Right lobe of liver (tissue), 6 donors: ENCODE results near the gene KRTAP10-11. TPM values are rescaled to one million over a fixed set of nuclear protein-coding genes. Genes with fewer than 3 reads are reported as not detected.
"Not testable (repeated sequence)": the region's sequence is repeated elsewhere in the genome, so short reads cannot be mapped to it uniquely, and the experiment has no call there.

Experiments
- ATAC-seq, 4 donors: fragments of 200-7000 bp; cut with Tn5 transposase; one replicate each; pipeline ENCODE4 v1.9.1; 2020; ENCODE audit warnings: mild to moderate bottlenecking in 4 of 4, moderate library complexity in 4 of 4
- DNase-seq, 3 donors: peaks; one replicate each; pipeline ENCODE4 v3.0.0-alpha.2; 2020
- H3K27ac ChIP-seq, 3 donors: fragments of 200-600 bp; one replicate each; pipeline ENCODE4 v1.8.0; 2022
- H3K27me3 ChIP-seq, 2 donors: fragments of 200-600 bp; one replicate each; pipeline ENCODE4 v1.8.0; 2022
- H3K36me3 ChIP-seq, 4 donors: fragments of 200-600 bp; sonication (generic) in 1 of 4; one replicate each; pipeline versions ENCODE4 v1.5.1 to v1.8.0; 2017 to 2022; ENCODE audit warnings: control low read depth in 1 of 4
- H3K4me1 ChIP-seq, 4 donors: fragments of 200-600 bp; sonication (generic) in 1 of 4; one replicate each; pipeline versions ENCODE4 v1.5.1 to v1.8.0; 2017 to 2022; ENCODE audit warnings: control low read depth in 1 of 4
- H3K4me3 ChIP-seq, 3 donors: fragments of 200-600 bp; one replicate each; pipeline ENCODE4 v1.8.0; 2022
- H3K9me3 ChIP-seq, 4 donors: fragments of 200-600 bp; sonication (generic) in 1 of 4; one replicate each; pipeline versions ENCODE4 v1.5.1 to v1.8.0; 2017 to 2022; ENCODE audit warnings: control low read depth in 1 of 4
- CTCF ChIP-seq, 4 donors: fragments of 200-600 bp in 3 of 4; fragments of 450-650 bp in 1 of 4; IDR thresholded peaks; one replicate each; pipeline versions ENCODE4 v1.5.1 to v1.8.0; 2016 to 2022; ENCODE audit warnings: antibody characterized with exemption in 4 of 4, mild to moderate bottlenecking in 2 of 4
- POLR2A ChIP-seq: fragments of 450-650 bp; IDR thresholded peaks from one replicate; pipeline ENCODE4 v1.6.1; 2017; ENCODE audit warnings: antibody characterized with exemption, mild to moderate bottlenecking
- WGBS: methylation state at CpG from one replicate; pipeline ENCODE4 v1.1.6; 2018; ENCODE audit warnings: low coverage, low lambda C conversion rate; ENCODE audit not compliant: insufficient coverage; ENCODE audit errors: missing lambda C conversion rate; 5-methylcytosine and 5-hydroxymethylcytosine counted together
- intact Hi-C, 2 donors: fragments of 100-400 bp; cut with DNase I; formaldehyde crosslinking; loops; one replicate each; pipeline versions ENCODE4 v1.11.2 to v1.14.1; 2022
- total RNA-seq, 6 experiments: library from RNA; depleted of rRNA in 2 of 6; stranded (reverse); fragments of >200 nt in 2 of 6; fragmentation: NEBNext Ultra II Directional in 3 of 6; extraction: Animal tissue kit (Norgen Biotek cat#: 25700) in 3 of 6; gene quantifications; one replicate each; pipeline versions ENCODE4 v1.1.0 to v1.2.4, GENCODE V29; 2016 to 2023
- donor health status: DM: no; HTN: yes; CAD: no.
- donor health status: DM: no; HTN: no; CAD: no.
- donor health status: DM: no; HTN: no; CAD: no.
- donor health status: DM: no; HTN: yes; CAD: no.
- donor health status: DM: no; HTN: yes; CAD: no.

Gene KRTAP10-11
- total RNA-seq, 6 experiments from 2014 or later: not detected

GRCh38 chr21:44606495-44606894 is 39.7 kb upstream of the KRTAP10-11 start:
- Histone ChIP-seq H3K36me3 (no peaks in the 10 kb centered on the region), H3K9me3 (no peaks in the 10 kb centered on the region), H3K27me3 (no peaks in the 10 kb centered on the region), H3K27ac (no peak overlapping the region), H3K4me1 (no peaks in the 10 kb centered on the region), H3K4me3 (no peak overlapping the region)
- DNase-seq (no peak), ATAC-seq (no peak)
- no peak for TF ChIP-seq CTCF (IDR thresholded peaks at IDR 0.05)
- no peak for TF ChIP-seq POLR2A
- WGBS: 47% methylated on average over 3 of the region's 4 CpGs
- intact Hi-C loops: no loop called here

GRCh38 chr21:44609193-44609592 is 37.0 kb upstream of the KRTAP10-11 start:
- no peak overlapping the region for H3K4me3 ChIP-seq
- TF ChIP-seq CTCF (IDR thresholded peaks at IDR 0.05) (no peak), POLR2A (no peak)
- intact Hi-C loops: no loop called here
- H3K4me1 ChIP-seq: no peaks in the 10 kb centered on the region
- no peak for ATAC-seq
- no peak for DNase-seq
- no peaks in the 10 kb centered on the region for H3K36me3 ChIP-seq
- H3K27me3 ChIP-seq: no peaks in the 10 kb centered on the region
- no peaks in the 10 kb centered on the region for H3K9me3 ChIP-seq
- no peak overlapping the region for H3K27ac ChIP-seq

GRCh38 chr21:44610157-44610843 is 35.9 kb upstream of the KRTAP10-11 start:
- DNase-seq, ATAC-seq, intact Hi-C loops, H3K36me3 ChIP-seq, H3K9me3 ChIP-seq, H3K27me3 ChIP-seq, H3K4me1 ChIP-seq, H3K27ac ChIP-seq, H3K4me3 ChIP-seq: not testable (repeated sequence)
- 96% methylated on average over 4 of the region's 7 CpGs for WGBS

GRCh38 chr21:44611551-44611950 is 34.7 kb upstream of the KRTAP10-11 start:
- no peaks in the 10 kb centered on the region for H3K9me3 ChIP-seq
- intact Hi-C loops: no loop called here
- ATAC-seq: no peak

GRCh38 chr21:44612029-44612486 is 34.2 kb upstream of the KRTAP10-11 start, which contains the start of gene KRTAP10-8:
Gene KRTAP10-8, plus strand, starts transcription at chr21:44612079. Its CDS starts 22 bp downstream, at chr21:44612101.
- intact Hi-C loops: no loop called here
- no peak for ATAC-seq
- Histone ChIP-seq H3K27me3 (no peaks in the 10 kb centered on the region), H3K27ac (no peak within 1 kb of the TSS), H3K36me3 (no peaks in the 10 kb centered on the region), H3K4me3 (no peak within 1 kb of the TSS), H3K9me3 (no peaks in the 10 kb centered on the region), H3K4me1 (no peaks in the 10 kb centered on the region)
- TF ChIP-seq POLR2A (no peak), CTCF (IDR thresholded peaks at IDR 0.05) (no peak)
- no CpG with 5 or more reads among the region's 8 CpGs for WGBS
- DNase-seq: no peak

More at GRCh38 chr21:44611551-44611950, 34.7 kb upstream of the KRTAP10-11 start:
- no peak overlapping the region for H3K4me3 ChIP-seq
- H3K36me3 ChIP-seq: no peaks in the 10 kb centered on the region
- H3K27ac ChIP-seq: no peak overlapping the region
- no peaks in the 10 kb centered on the region for H3K27me3 ChIP-seq
- WGBS: no CpG with 5 or more reads among the region's 4 CpGs
- TF ChIP-seq POLR2A: no peak
- TF ChIP-seq CTCF (IDR thresholded peaks at IDR 0.05): no peak
- H3K4me1 ChIP-seq: no peaks in the 10 kb centered on the region
- DNase-seq: no peak
